Mesothelial cell of epicardium (in vitro differentiated cells): Measurements from ENCODE around the gene CALM1. TPM values are rescaled to one million over a fixed set of nuclear protein-coding genes. Genes with fewer than 3 reads are reported as not detected.

ENCODE experiments used
- DNase-seq, 2 experiments: peaks; one replicate each; pipeline ENCODE4 v3.0.0; 2021; ENCODE audit warnings: low spot score in 2 of 2; ENCODE audit not compliant: unreplicated experiment in 2 of 2
- H3K27ac Mint-ChIP-seq: 2 replicates; pipeline ENCODE4 v1.8.0; 2021; ENCODE audit warnings: mixed read lengths
- H3K27me3 Mint-ChIP-seq: 2 replicates; pipeline ENCODE4 v1.8.0; 2021; ENCODE audit warnings: low read depth, mixed read lengths
- H3K36me3 Mint-ChIP-seq: 2 replicates; pipeline ENCODE4 v1.8.0; 2021; ENCODE audit warnings: mixed read lengths
- H3K4me1 Mint-ChIP-seq: 2 replicates; pipeline ENCODE4 v1.8.0; 2021; ENCODE audit warnings: mixed read lengths
- H3K4me3 Mint-ChIP-seq: 2 replicates; pipeline ENCODE4 v1.8.0; 2021; ENCODE audit warnings: mild to moderate bottlenecking, moderate library complexity, mixed read lengths
- H3K9me3 Mint-ChIP-seq: 2 replicates; pipeline ENCODE4 v1.8.0; 2021; ENCODE audit warnings: mixed read lengths
- total RNA-seq: library from RNA; stranded (reverse); gene quantifications from 3 replicates; pipeline ENCODE4 v1.2.1, GENCODE V29; 2021
- TF ChIP-seq, protein P1 (sequence below): fragments of 200-600 bp; sonication (generic); IDR thresholded peaks from one replicate; pipeline ENCODE4 v1.5.0; 2021; ENCODE audit warnings: antibody characterized with exemption; ENCODE audit not compliant: unreplicated experiment

CALM1 gene
- 130 to 134 TPM (median 132 TPM) in 3 replicates for total RNA-seq

DNA sequence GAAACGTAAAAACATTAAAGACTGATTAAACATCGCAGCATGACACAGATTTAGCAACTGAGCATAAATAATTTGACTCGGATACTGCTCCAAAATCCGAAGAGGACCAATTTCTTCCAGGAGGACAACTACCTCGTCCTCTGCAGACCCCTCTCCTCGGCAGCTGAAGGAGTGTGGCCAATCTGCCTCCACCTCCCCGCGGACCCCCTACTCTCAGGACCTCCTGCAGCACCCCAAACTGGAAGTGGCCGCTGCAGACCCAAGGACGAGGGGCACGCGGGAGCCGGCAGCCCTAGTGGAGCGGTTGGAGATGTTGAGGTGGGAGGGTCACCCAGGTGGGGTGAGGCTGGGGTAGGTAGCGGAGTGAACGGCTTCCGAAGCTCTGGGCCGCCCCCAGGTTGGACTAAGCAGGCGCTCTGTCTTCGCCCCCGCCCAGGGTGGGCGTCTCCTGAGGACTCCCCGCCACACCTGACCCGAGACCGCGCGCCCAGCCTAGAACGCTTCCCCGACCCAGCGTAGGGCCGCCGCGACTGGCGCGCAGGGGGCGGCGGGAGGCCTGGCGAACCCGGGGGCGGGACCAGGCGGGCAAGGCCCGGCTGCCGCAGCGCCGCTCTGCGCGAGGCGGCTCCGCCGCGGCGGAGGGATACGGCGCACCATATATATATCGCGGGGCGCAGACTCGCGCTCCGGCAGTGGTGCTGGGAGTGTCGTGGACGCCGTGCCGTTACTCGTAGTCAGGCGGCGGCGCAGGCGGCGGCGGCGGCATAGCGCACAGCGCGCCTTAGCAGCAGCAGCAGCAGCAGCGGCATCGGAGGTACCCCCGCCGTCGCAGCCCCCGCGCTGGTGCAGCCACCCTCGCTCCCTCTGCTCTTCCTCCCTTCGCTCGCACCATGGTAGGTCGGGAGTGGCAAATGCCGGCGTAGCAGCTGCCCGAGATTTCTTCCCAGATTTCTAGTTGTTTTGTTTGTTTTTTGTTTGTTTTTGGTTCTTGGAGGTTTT lies at the start of gene CALM1:
Gene CALM1 (plus strand): TSS at position 689 of the 999 bp plus-strand sequence. CDS start 202 bp downstream, at position 891.
- peak; percentile 93 to 97 for DNase-seq
- TF ChIP-seq, protein P1, sequence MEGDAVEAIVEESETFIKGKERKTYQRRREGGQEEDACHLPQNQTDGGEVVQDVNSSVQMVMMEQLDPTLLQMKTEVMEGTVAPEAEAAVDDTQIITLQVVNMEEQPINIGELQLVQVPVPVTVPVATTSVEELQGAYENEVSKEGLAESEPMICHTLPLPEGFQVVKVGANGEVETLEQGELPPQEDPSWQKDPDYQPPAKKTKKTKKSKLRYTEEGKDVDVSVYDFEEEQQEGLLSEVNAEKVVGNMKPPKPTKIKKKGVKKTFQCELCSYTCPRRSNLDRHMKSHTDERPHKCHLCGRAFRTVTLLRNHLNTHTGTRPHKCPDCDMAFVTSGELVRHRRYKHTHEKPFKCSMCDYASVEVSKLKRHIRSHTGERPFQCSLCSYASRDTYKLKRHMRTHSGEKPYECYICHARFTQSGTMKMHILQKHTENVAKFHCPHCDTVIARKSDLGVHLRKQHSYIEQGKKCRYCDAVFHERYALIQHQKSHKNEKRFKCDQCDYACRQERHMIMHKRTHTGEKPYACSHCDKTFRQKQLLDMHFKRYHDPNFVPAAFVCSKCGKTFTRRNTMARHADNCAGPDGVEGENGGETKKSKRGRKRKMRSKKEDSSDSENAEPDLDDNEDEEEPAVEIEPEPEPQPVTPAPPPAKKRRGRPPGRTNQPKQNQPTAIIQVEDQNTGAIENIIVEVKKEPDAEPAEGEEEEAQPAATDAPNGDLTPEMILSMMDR, result no peak
- H3K27me3 Mint-ChIP-seq, result no peaks in the 10 kb centered on the region
- H3K4me3 Mint-ChIP-seq, result peak within 1 kb of the TSS; percentile 88
- H3K27ac Mint-ChIP-seq, result peak within 1 kb of the TSS; percentile 91
- no peaks in the 10 kb centered on the region for H3K9me3 Mint-ChIP-seq
- peaks cover 21% of the 10 kb centered on the region for H3K4me1 Mint-ChIP-seq
- H3K36me3 Mint-ChIP-seq, result peaks cover 13% of the 10 kb centered on the region

DNA sequence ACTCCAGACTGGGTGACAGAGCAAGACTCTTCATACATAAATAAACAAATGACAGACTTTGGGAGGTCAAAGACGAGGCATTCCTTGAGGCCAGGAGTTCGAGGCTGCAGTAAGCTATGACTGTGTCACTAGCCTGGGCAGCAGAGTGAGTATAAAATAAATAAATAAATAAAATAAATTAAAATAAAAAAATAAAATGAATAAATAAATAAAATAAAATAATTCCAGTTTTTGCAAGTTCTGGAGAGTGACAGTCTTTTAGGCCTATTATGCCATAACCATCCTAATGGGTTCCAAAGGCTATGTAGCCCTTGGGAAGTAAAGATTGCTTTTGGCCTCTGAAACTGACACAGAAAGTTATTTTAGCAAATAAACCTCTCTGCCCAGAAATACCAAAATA lies 48.6 kb upstream of the CALM1 start:
- no peak for DNase-seq

DNA sequence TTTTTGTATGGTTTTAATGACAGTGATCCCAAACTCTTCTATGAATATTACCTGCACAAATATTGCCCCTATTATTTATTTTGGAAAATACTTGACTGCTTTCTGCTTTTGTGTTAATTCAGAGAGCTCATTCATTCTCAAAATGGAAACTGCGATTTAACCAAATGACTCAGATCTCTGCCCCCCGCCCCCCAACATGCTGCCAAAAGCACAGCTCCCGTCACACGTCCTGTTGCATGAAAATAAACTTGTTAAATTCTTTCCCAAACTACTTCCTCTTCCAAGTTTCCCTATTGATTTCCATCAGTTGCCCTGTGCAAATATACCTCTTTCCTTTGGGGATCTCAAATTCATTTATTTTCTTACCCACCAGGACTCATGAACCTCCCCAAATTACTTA lies 47.1 kb upstream of the CALM1 start:
- TF ChIP-seq, protein P1, result no peak
- no peak for DNase-seq
- H3K4me3 Mint-ChIP-seq, result no peak overlapping the region
- H3K27ac Mint-ChIP-seq, result no peak overlapping the region
- H3K4me1 Mint-ChIP-seq, result no peaks in the 10 kb centered on the region
- H3K36me3 Mint-ChIP-seq, result no peaks in the 10 kb centered on the region
- H3K27me3 Mint-ChIP-seq, result no peaks in the 10 kb centered on the region
- H3K9me3 Mint-ChIP-seq, result no peaks in the 10 kb centered on the region

More for the DNA sequence above, 48.6 kb upstream of the CALM1 start:
- Mint-ChIP-seq H3K4me1 (no peaks in the 10 kb centered on the region), H3K27me3 (no peaks in the 10 kb centered on the region), H3K36me3 (no peaks in the 10 kb centered on the region), H3K4me3 (no peak overlapping the region), H3K9me3 (no peaks in the 10 kb centered on the region), H3K27ac (no peak overlapping the region)
- TF ChIP-seq, protein P1, result no peak

DNA sequence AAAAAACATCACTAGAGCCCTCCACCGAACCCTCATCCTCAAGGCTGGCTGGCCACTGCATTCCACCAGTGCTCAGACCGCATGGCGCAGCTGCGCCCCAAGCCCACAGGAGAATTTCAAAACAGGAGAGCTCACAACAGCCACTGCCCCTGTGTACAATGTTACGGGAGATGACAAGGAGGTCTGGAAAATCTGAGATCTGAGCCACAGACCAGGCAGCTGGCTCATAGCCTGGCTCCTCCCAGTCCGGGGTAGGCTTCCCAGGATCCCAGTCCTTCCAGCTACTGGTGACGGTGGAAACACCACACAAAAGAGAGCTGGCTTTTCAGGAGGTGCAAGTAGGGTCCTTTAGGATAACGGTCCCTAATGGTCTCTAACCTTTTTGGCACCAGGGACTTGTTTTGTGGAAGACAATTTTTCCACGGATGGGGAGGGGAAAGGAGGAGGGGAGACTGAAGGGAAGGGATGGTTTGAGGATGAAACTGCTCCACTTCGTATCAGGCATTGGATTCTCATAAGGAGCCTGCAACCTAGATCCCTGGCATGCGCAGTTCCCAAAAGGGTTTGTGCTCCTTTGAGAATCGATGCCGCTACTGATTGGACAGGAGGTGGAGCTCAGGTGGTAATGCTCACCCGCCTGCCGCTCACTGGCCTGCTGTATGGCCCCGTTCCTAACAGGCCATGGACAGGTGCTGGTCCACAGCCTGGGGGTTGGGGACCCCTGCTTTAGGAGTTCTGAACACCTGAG lies 42.1 kb upstream of the CALM1 start:
- no peaks in the 10 kb centered on the region for H3K9me3 Mint-ChIP-seq
- no peak overlapping the region for H3K4me3 Mint-ChIP-seq
- H3K36me3 Mint-ChIP-seq, result no peaks in the 10 kb centered on the region
- TF ChIP-seq, protein P1, result no peak
- no peak overlapping the region for H3K27ac Mint-ChIP-seq
- H3K27me3 Mint-ChIP-seq, result peaks cover 7% of the 10 kb centered on the region
- peaks cover 7% of the 10 kb centered on the region for H3K4me1 Mint-ChIP-seq
- DNase-seq, result no peak

DNA sequence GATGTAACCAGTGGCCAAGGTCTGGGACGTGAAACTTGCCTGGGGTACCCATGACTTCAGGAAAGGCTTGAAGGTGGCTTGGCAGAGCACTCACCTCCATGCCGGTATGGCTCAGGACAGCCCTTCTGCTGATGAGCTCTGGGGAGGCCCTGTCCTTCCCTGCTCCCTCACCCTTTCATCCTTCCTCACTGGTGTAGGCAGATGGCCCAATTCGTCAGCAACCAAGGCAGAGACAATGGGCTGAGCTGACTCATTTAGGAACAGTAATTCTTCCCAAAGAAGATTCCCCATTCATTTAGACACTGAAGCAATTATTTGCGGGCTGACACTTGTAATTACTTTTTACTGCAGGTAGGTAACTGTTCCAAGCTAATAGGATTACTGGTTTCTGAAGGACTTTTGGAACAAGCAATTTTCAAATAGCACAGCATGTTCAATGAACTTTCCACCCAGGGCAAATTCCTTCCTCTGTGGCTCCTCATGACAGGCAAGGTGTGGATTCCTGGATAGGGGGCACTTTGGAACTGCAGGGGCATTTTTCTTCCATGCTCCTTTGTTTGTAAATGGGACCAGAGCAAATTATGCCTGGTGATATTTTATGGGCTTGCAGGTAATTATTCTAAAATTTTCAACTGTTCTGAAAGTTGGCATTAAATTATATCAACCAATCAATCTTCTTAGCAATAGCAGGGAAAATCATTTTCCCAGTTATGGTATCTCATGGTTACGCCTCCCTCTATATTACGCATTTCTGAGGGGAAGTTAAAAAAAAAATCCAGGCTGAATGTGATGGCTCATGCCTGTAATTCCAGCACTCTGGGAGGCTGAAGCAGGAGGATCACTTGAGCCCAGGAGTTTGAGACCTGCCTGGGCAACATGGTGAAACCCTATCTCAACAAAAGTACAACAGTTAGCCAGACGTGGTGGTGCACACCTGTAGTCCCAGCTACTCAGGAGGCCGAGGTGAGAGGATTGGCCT lies 41.0 kb upstream of the CALM1 start:
- Mint-ChIP-seq H3K27me3 (peaks cover 9% of the 10 kb centered on the region), H3K4me3 (no peak overlapping the region), H3K4me1 (peaks cover 7% of the 10 kb centered on the region), H3K9me3 (no peaks in the 10 kb centered on the region), H3K36me3 (no peaks in the 10 kb centered on the region), H3K27ac (no peak overlapping the region)
- no peak for DNase-seq
- TF ChIP-seq, protein P1, result no peak
